MM.1S (cell line): Measurements from ENCODE around the gene PLXDC2.

ENCODE experiments used
- DNase-seq: peaks from one replicate; pipeline ENCODE4 v3.0.0-alpha.2; 2015
- H2AFZ ChIP-seq: fragments of 300-600 bp; sonication (generic); 2 replicates; pipeline ENCODE4 v1.6.0; 2016; ENCODE audit warnings: antibody characterized with exemption, low read length
- H3F3A ChIP-seq: fragments of 300-600 bp; sonication (generic); 2 replicates; pipeline ENCODE4 v1.6.1; 2016; ENCODE audit warnings: mild to moderate bottlenecking, antibody characterized with exemption, low read length, moderate library complexity, mixed read lengths; ENCODE audit not compliant: insufficient read depth
- H3K27ac ChIP-seq: fragments of 300-600 bp; sonication (generic); 2 replicates; pipeline ENCODE4 v1.5.1; 2016; ENCODE audit warnings: mild to moderate bottlenecking, low read length
- H3K27me3 ChIP-seq: fragments of 300-600 bp; sonication (generic); replicated peaks from 2 replicates; pipeline ENCODE4 v1.6.0; 2016; ENCODE audit warnings: low read length; ENCODE audit not compliant: insufficient read depth
- H3K36me3 ChIP-seq: fragments of 300-600 bp; sonication (generic); replicated peaks from 2 replicates; pipeline ENCODE4 v1.6.1; 2016; ENCODE audit warnings: mild to moderate bottlenecking, low read length, mixed read lengths; ENCODE audit not compliant: insufficient read depth
- H3K4me1 ChIP-seq: fragments of 300-600 bp; sonication (generic); 2 replicates; pipeline ENCODE4 v1.6.1; 2016; ENCODE audit warnings: low read length, mixed read lengths
- H3K4me2 ChIP-seq: fragments of 300-600 bp; sonication (generic); 2 replicates; pipeline ENCODE4 v1.6.0; 2016; ENCODE audit warnings: low read depth, low read length
- H3K4me3 ChIP-seq: fragments of 300-600 bp; sonication (generic); 2 replicates; pipeline ENCODE4 v1.5.1; 2016; ENCODE audit warnings: low read length, mixed read lengths
- H3K79me2 ChIP-seq: fragments of 300-600 bp; sonication (generic); 2 replicates; pipeline ENCODE4 v1.6.1; 2016; ENCODE audit warnings: mixed run types, low read length, mixed read lengths
- H3K9ac ChIP-seq: fragments of 300-600 bp; sonication (generic); 2 replicates; pipeline ENCODE4 v1.6.1; 2016; ENCODE audit warnings: low read length, mixed read lengths
- H3K9me2 ChIP-seq: fragments of 300-600 bp; sonication (generic); replicated peaks from 2 replicates; pipeline ENCODE4 v1.6.1; 2016; ENCODE audit warnings: mild to moderate bottlenecking, low read length, mixed read lengths; ENCODE audit not compliant: insufficient read depth
- H3K9me3 ChIP-seq: fragments of 300-600 bp; sonication (generic); replicated peaks from 2 replicates; pipeline ENCODE4 v1.6.1; 2016; ENCODE audit warnings: mild to moderate bottlenecking, low read length, mixed read lengths; ENCODE audit not compliant: insufficient read depth
- H4K20me1 ChIP-seq: fragments of 300-600 bp; sonication (generic); 2 replicates; pipeline ENCODE4 v1.6.1; 2016; ENCODE audit warnings: mild to moderate bottlenecking, low read length, moderate library complexity, mixed read lengths; ENCODE audit not compliant: insufficient read depth
- CTCF ChIP-seq: fragments of 300-600 bp; sonication (generic); IDR thresholded peaks from 2 replicates; pipeline ENCODE4 v1.5.1; 2016; ENCODE audit warnings: antibody characterized with exemption, low read length, mixed read lengths
- EZH2 ChIP-seq: fragments of 300-600 bp; sonication (generic); optimal IDR thresholded peaks from 2 replicates; pipeline ENCODE3; 2017; ENCODE audit warnings: low read depth, mild to moderate bottlenecking, antibody characterized with exemption, low read length, mixed read lengths
- EZH2phosphoT487 ChIP-seq: fragments of 300-600 bp; sonication (generic); IDR thresholded peaks from 2 replicates; pipeline ENCODE4 v1.6.1; 2018; ENCODE audit warnings: antibody characterized with exemption, low read length

Gene PLXDC2

GRCh38 chr10:20175719-20176118 is 359.5 kb downstream of the PLXDC2 start:
- Histone ChIP-seq H3K27ac (no peak overlapping the region), H3K27me3 (no peaks in the 10 kb centered on the region), H3F3A (no peaks in the 10 kb centered on the region), H2AFZ (no peak overlapping the region), H3K9me3 (no peaks in the 10 kb centered on the region), H3K4me2 (no peak overlapping the region), H4K20me1 (no peaks in the 10 kb centered on the region), H3K9me2 (no peaks in the 10 kb centered on the region; the same call in 1 of the 2 replicates), H3K4me3 (no peak overlapping the region), H3K36me3 (no peaks in the 10 kb centered on the region), H3K4me1 (no peaks in the 10 kb centered on the region), H3K79me2 (no peaks in the 10 kb centered on the region), H3K9ac (no peak overlapping the region)
- no peak for TF ChIP-seq EZH2phosphoT487
- no peak for TF ChIP-seq EZH2
- TF ChIP-seq CTCF, result no peak
- no peak for DNase-seq

- Histone ChIP-seq H4K20me1 (no peaks in the 10 kb centered on the region), H3K9me2 (no peaks in the 10 kb centered on the region), H3K36me3 (no peaks in the 10 kb centered on the region), H3K27ac (no peak overlapping the region), H3K4me3 (no peak overlapping the region), H3K79me2 (no peaks in the 10 kb centered on the region), H3K4me1 (no peaks in the 10 kb centered on the region), H3K9me3 (no peaks in the 10 kb centered on the region), H3F3A (no peaks in the 10 kb centered on the region), H2AFZ (no peak overlapping the region), H3K27me3 (no peaks in the 10 kb centered on the region), H3K4me2 (no peak overlapping the region), H3K9ac (no peak overlapping the region)
- TF ChIP-seq EZH2phosphoT487, result no peak
- TF ChIP-seq CTCF, result no peak
- TF ChIP-seq EZH2, result no peak
- DNase-seq, result no peak
Measured at GRCh38 chr10:20180766-20181165, 364.5 kb downstream of the PLXDC2 start.

- Histone ChIP-seq H3K9me3 (no peaks in the 10 kb centered on the region), H3K36me3 (no peaks in the 10 kb centered on the region), H3K27me3 (no peaks in the 10 kb centered on the region), H3K9ac (no peak overlapping the region), H2AFZ (no peak overlapping the region), H4K20me1 (no peaks in the 10 kb centered on the region), H3K9me2 (no peaks in the 10 kb centered on the region), H3K79me2 (no peaks in the 10 kb centered on the region), H3K4me2 (no peak overlapping the region), H3K4me3 (no peak overlapping the region), H3F3A (no peaks in the 10 kb centered on the region), H3K4me1 (no peaks in the 10 kb centered on the region), H3K27ac (no peak overlapping the region)
- DNase-seq, result no peak
- TF ChIP-seq CTCF (no peak), EZH2phosphoT487 (no peak), EZH2 (no peak)
Measured at GRCh38 chr10:20181434-20181833, 365.2 kb downstream of the PLXDC2 start.
